GM11168 (cell line): ENCODE measurements around the gene STON2.
"Not testable (repeated sequence)": the region's sequence is repeated elsewhere in the genome, so short reads cannot be mapped to it uniquely, and the experiment has no call there.

Experiments used
- in situ Hi-C: fragments of 300-500 bp; cut with MboI; formaldehyde crosslinking; loops from one replicate; pipeline ENCODE4 v1.12.0; 2022; ENCODE audit warnings: low sequenced_read_pairs; ENCODE audit not compliant: unreplicated experiment

The STON2 gene

GRCh38 chr14:81275305-81276072 is 124.6 kb downstream of the STON2 start:
- in situ Hi-C loops = loop anchor here (5.0 kb wide), 1 partner anchor 177 kb away; no protein-coding TSS in a partner anchor

GRCh38 chr14:81273961-81274575 is 126.1 kb downstream of the STON2 start:
- in situ Hi-C loops = no loop called here

- in situ Hi-C loops = no loop called here
Observed at GRCh38 chr14:81273521-81273920, 126.6 kb downstream of the STON2 start.

DNA sequence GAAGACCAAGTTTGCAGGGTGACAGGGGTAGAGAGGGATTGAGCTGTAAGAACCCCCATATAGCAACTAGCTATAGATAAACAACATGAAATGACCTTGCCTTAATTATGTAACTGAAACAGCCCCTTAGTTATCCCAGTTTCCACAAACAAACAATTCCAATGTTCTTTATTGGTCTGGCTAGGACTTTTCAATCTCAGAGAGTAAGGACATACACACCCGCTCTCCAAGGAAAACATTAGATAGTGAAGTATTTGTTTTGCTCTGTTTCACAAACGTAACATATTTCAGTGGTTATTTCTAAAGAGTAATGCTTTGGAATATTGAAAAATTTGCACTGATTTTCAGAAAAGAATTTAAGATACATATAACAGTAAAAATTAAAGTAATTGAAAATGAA is 127.8 kb downstream of the STON2 start:
- in situ Hi-C loops = no loop called here

DNA sequence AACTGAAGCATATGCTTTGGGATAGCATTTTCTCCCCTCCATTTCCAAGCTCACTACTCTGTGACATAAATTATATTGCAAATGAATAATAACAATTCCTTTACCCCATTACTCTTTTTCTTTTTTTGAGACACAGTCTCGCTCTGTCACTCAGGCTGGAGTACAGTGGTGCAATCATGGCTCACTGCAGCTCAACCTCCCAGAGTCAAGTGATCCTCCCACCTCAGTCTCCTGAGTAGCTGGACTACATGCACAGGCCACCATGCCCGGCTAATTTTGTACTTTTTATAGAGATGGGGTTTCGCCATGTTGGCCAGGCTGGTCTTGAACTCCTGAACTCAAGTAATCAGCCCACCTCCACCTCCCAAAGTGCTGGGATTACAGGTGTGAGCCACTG is 130.1 kb downstream of the STON2 start:
- in situ Hi-C loops = no loop called here

DNA sequence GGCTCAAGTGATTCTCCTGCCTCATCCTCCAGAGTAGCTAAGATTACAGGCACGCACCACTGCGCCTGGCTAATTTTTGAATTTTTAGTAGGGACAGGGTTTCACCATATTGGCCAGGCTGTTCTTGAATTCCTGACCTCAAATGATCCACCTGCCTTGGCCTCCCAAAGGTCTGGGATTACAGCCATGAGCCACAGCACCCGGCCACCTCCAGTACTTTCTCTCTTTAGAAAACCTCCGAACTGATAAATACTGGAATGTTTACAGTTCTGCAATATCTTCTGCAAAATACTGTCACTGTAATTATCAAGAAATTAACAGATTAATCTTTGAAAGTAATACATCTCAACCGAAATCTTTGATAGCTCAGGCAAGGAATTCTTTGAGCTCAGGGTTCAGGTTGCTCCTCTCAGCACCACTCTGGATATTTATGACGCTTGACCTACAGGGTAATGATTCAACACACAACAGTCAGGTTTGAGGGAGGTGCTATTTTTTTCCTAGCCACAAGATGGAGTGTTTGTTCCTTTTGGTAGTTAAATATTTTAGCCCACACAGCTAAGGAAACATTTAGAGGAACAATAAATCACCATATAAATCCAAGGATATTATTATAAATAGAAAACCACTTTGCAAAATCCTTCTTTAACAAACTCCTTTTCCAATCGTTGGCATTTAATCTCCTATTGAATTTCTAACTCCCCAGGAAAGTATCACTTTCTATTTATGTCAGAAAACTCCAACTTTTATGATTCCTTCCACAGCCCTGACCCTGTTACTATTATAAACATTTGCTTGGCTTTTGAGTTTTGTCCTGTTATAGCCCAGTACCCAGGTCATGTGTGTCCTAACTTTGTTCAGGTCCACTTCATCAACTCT is 130.8 kb downstream of the STON2 start:
- in situ Hi-C loops = no loop called here

DNA sequence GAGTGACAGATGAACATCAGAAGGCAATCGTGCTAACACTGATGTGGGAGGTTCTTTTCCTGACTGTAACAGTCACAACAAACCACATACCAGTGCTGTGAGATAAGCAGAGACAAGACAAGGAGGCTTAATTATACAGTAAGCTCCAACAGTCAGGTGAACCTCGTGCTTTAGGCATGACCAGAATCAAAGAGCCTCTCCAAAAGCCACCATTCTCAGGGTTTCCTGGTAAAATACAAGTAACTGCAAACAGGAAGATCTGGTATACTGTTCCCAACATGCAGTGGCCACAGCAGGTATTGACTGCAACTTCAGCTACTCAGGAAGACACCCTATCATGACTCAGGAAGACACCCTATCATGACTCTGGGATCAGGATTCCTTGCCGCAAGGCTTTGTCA is 132.1 kb downstream of the STON2 start:
- in situ Hi-C loops = no loop called here

DNA sequence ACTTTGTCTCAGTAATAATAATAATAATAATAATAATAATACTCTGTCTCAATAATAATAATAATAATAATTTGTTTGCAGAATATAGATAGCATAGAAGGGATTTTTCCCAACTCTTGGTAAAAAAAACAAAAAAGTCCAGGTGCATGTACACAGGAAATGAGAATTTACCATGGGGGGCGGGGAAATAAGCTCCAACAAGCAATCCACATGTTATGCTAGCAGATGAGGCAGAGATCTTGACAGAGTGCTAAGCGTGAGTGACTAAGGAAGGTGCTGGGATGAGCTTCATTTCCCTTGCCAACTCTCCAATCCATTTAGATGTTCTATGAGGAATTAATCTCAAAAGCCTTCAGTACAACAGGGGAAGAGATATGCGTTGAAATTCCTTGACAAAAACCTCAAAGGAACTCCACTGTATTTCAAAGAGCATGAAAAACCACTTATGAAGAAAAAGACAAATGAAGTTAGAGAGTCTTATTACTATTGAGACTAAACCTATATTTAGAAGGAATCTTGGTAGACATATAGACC is 134.4 kb downstream of the STON2 start:
- in situ Hi-C loops = no loop called here

DNA sequence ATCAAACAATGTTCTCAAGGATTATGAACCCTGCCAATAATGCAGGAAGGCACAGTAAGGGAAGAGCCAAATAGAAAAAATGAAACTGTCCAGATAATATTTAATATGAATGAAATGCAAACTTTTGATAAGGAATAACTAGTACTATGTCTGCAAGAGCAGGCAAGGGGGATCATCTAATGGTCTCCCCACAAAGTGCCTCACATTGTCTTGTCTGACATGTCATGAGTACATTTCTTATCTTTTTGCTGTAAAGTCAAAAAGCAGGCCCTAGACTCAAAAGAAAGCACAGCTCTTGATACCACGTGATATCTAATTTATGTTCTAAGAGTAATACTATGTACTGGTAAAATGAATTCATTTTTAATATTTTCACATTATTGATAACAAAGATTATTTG is 135.5 kb downstream of the STON2 start:
- in situ Hi-C loops = no loop called here

GRCh38 chr14:81263777-81264410 is 136.2 kb downstream of the STON2 start:
- in situ Hi-C loops = no loop called here

GRCh38 chr14:81261176-81261575 is 138.9 kb downstream of the STON2 start:
- in situ Hi-C loops = no loop called here

- in situ Hi-C loops = no loop called here
Observed at GRCh38 chr14:81260732-81261131, 139.4 kb downstream of the STON2 start.

DNA sequence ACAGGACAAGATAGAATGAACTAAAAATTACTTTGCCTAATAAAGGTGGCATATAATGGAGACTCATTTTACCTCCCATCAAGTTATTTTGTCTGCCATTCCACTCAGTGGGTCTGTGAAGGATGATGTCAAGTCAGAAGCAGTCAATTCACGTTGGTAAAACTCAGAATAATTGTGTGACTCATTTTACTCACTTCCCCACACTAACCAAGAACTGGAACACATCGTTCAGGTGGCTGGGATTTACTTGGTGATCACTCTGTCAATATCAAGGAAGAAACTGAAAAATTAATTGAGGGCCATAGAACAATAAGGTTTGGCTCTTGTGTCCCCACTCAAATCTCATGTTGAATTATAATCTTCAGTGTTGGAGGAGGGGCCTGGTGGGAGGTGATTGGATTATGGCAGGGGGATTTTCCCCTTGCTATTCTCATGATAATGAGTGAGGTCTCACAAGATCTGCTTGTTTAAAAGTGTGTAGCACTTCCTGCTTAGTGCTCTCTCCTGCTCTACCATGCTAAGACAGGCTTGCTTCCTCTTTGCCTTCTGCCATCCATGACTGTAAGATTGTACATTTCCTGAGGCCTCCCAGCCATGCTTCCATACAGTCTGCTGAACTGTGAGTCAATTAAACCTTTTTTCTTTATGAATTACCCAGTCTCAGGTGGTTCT is 143.7 kb downstream of the STON2 start:
- in situ Hi-C loops = no loop called here

DNA sequence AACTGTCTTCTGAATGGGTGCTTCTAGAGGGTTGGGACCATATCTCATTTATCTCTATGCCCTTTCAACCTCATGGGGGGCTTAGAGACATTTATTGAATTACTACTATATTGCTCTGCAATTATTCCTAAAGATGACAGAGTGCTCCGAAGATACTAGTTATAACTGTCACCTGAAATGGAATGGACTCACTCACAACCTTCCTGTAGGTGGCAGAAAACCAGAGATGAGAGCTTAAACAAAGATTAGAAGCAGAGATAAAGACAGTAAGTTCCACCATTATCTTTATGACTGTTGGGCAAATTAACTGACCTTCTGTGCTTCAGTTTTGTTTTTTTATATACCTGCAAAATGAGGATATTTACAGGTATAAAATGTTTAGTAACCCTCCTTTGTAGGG is 147.8 kb downstream of the STON2 start:
- in situ Hi-C loops = no loop called here

- in situ Hi-C loops = no loop called here
Observed at GRCh38 chr14:81247271-81247766, 152.8 kb downstream of the STON2 start.

GRCh38 chr14:81246461-81247270 is 153.5 kb downstream of the STON2 start:
- in situ Hi-C loops = no loop called here

- in situ Hi-C loops = no loop called here
Observed at GRCh38 chr14:81245771-81246170, 154.4 kb downstream of the STON2 start.

DNA sequence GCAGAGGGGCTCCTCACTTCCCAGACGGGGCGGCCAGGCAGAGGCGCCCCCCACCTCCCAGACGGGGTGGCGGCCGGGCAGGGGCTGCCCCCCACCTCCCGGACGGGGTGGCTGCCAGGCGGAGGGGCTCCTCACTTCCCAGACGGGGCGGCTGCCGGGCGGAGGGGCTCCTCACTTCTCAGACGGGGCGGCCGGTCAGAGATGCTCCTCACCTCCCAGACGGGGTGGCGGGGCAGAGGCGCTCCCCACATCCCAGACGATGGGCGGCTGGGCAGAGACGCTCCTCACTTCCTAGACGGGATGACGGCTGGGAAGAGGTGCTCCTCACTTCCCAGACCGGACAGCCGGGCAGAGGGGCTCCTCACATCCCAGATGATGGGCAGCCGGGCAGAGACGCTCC is 155.7 kb downstream of the STON2 start:
- in situ Hi-C loops = not testable (repeated sequence)

GRCh38 chr14:81243499-81243898 is 156.6 kb downstream of the STON2 start:
- in situ Hi-C loops = no loop called here
